GM19240 (cell line): ENCODE data around the gene COA5.

Experiments
- DNase-seq: peaks from one replicate; pipeline ENCODE4 v3.0.0; 2011; ENCODE audit warnings: low spot score; ENCODE audit not compliant: insufficient read length

Gene COA5

GRCh38 chr2:98572211-98572610, 36.1 kb downstream of the COA5 start:
- DNase-seq: no peak

GRCh38 chr2:98571796-98572195, 36.5 kb downstream of the COA5 start:
- DNase-seq: no peak

- DNase-seq: no peak
These were observed 37.1 kb downstream of the COA5 start for GRCh38 chr2:98571121-98571701.

GRCh38 chr2:98570356-98570755, 38.0 kb downstream of the COA5 start:
- no peak for DNase-seq

GRCh38 chr2:98569915-98570314, 38.4 kb downstream of the COA5 start:
- no peak for DNase-seq

GRCh38 chr2:98569197-98569793, 39.0 kb downstream of the COA5 start:
- peak; percentile 68 for DNase-seq

GRCh38 chr2:98568161-98568956, 40.0 kb downstream of the COA5 start:
- no peak for DNase-seq

GRCh38 chr2:98565941-98566340, 42.4 kb downstream of the COA5 start:
- DNase-seq: no peak

- no peak for DNase-seq
These were observed 42.9 kb downstream of the COA5 start for GRCh38 chr2:98565286-98565860.

GRCh38 chr2:98564541-98565132, 43.7 kb downstream of the COA5 start:
- DNase-seq: no peak

- DNase-seq: no peak
These were observed 44.9 kb downstream of the COA5 start for GRCh38 chr2:98563394-98563793.

GRCh38 chr2:98561902-98562695, 46.2 kb downstream of the COA5 start:
- DNase-seq: no peak

GRCh38 chr2:98561018-98561417, 47.3 kb downstream of the COA5 start:
- no peak for DNase-seq

- no peak for DNase-seq
These were observed 48.0 kb downstream of the COA5 start for GRCh38 chr2:98560256-98560771.

- DNase-seq: no peak
These were observed 48.7 kb downstream of the COA5 start for GRCh38 chr2:98559581-98559980.

- no peak for DNase-seq
These were observed 49.3 kb downstream of the COA5 start for GRCh38 chr2:98558852-98559530.

GRCh38 chr2:98556344-98557033, 51.8 kb downstream of the COA5 start:
- peak; percentile 41 for DNase-seq

- DNase-seq: no peak
These were observed 52.6 kb downstream of the COA5 start for GRCh38 chr2:98555696-98556095.

- DNase-seq: no peak
These were observed 54.0 kb downstream of the COA5 start for GRCh38 chr2:98554116-98554861.
